Cardiac fibroblast (primary cell): ENCODE results near the gene USP7.

Source experiments
- DNase-seq, 2 donors: peaks; one replicate each; pipeline versions ENCODE4 v3.0.0 to v3.0.0-alpha.2; 2010; ENCODE audit warnings: low read depth in 2 of 2
- H3K4me3 ChIP-seq, 2 donors: replicated peaks in 1 of 2; 1 replicate in 1 of 2; 2 replicates in 1 of 2; pipeline ENCODE4 v1.5.1; 2011; ENCODE audit warnings: low read depth in 2 of 2, low read length in 2 of 2, mild to moderate bottlenecking in 2 of 2, moderate library complexity in 1 of 2
- CTCF ChIP-seq: IDR thresholded peaks from one replicate; pipeline ENCODE4 v1.5.1; 2011; ENCODE audit warnings: low read depth, mild to moderate bottlenecking, low read length, inconsistent platforms

The USP7 gene

GRCh38 chr16:8853150-8853549 lies 110.6 kb downstream of the USP7 start:
- no peak for DNase-seq
- TF ChIP-seq CTCF: no peak
- no peak overlapping the region for H3K4me3 ChIP-seq

- peak in 1 of 2 donors; percentile 63 for DNase-seq
- no peak overlapping the region for H3K4me3 ChIP-seq
- no peak for TF ChIP-seq CTCF
Measured at GRCh38 chr16:8852534-8852933, 111.2 kb downstream of the USP7 start.

GRCh38 chr16:8851761-8852403 lies 111.8 kb downstream of the USP7 start:
- H3K4me3 ChIP-seq: no peak overlapping the region
- DNase-seq: no peak
- TF ChIP-seq CTCF: no peak

- no peak for TF ChIP-seq CTCF
- DNase-seq: peak; percentile 94 to 96
Measured at GRCh38 chr16:8850279-8850885, 113.3 kb downstream of the USP7 start.

GRCh38 chr16:8849411-8850011 lies 114.2 kb downstream of the USP7 start:
- DNase-seq: peak; percentile 71 to 85
- peak overlapping the region in 1 of 2 donors; percentile 4 for H3K4me3 ChIP-seq
- TF ChIP-seq CTCF: no peak

More at GRCh38 chr16:8850279-8850885, 113.3 kb downstream of the USP7 start:
- H3K4me3 ChIP-seq: no peak overlapping the region

- no peak for TF ChIP-seq CTCF
- DNase-seq: peak in 1 of 2 donors; percentile 82
- H3K4me3 ChIP-seq: no peak overlapping the region
Measured at GRCh38 chr16:8848939-8849391, 114.7 kb downstream of the USP7 start.
